PFSK-1 (cell line): ENCODE data around the gene HOOK2.

Source experiments
- FOXP2 ChIP-seq: optimal IDR thresholded peaks from 2 replicates; pipeline ENCODE3; 2011; ENCODE audit warnings: borderline replicate concordance, control low read depth, inconsistent platforms; ENCODE audit not compliant: insufficient read depth; ENCODE audit errors: extremely low read length, extremely low read depth
- POLR2AphosphoS5 ChIP-seq: IDR thresholded peaks from 2 replicates; pipeline ENCODE4 v1.6.1; 2012; ENCODE audit warnings: low read depth, mild to moderate bottlenecking, control low read depth, low read length, moderate library complexity
- REST ChIP-seq, 2 experiments: IDR thresholded peaks; 2 replicates each; pipeline versions ENCODE4 v1.6.1 to v1.8.0; 2011 to 2012; ENCODE audit warnings: low read depth in 2 of 2, low read length in 2 of 2, control low read depth in 1 of 2, inconsistent platforms in 1 of 2, mild to moderate bottlenecking in 1 of 2, moderate library complexity in 1 of 2; ENCODE audit not compliant: insufficient read depth in 1 of 2
- SIN3A ChIP-seq: IDR thresholded peaks from 2 replicates; pipeline ENCODE4 v1.6.1; 2012; ENCODE audit warnings: mild to moderate bottlenecking, low read length, moderate library complexity, borderline replicate concordance; ENCODE audit not compliant: insufficient read depth
- TAF1 ChIP-seq: IDR thresholded peaks from 2 replicates; pipeline ENCODE4 v1.6.1; 2012; ENCODE audit warnings: low read length, control low read depth, borderline replicate concordance; ENCODE audit not compliant: insufficient read depth

Gene HOOK2

GRCh38 chr19:12748489-12748888 is 26.9 kb downstream of the HOOK2 start:
- no peak for TF ChIP-seq SIN3A
- no peak for TF ChIP-seq FOXP2
- TF ChIP-seq REST (IDR thresholded peaks at IDR 0.05; ENCODE audit: insufficient read depth in 1 of 2, low read depth in 2 of 2, low read length in 2 of 2) = no peak
- no peak for TF ChIP-seq TAF1
- TF ChIP-seq POLR2AphosphoS5 = no peak; the same call in 1 of the 2 replicates

GRCh38 chr19:12745166-12745897 is 30.0 kb downstream of the HOOK2 start:
- TF ChIP-seq REST (IDR thresholded peaks at IDR 0.05; ENCODE audit: insufficient read depth in 1 of 2, low read depth in 2 of 2, low read length in 2 of 2) (no peak), FOXP2 (no peak), TAF1 (no peak), SIN3A (no peak), POLR2AphosphoS5 (no peak)

- TF ChIP-seq REST (IDR thresholded peaks at IDR 0.05; ENCODE audit: insufficient read depth in 1 of 2, low read depth in 2 of 2, low read length in 2 of 2) = no peak
These were observed 37.5 kb downstream of the HOOK2 start for GRCh38 chr19:12737835-12738351.

- TF ChIP-seq POLR2AphosphoS5 (peak; percentile 69; the same call in 1 of the 2 replicates), SIN3A (no peak; the same call in 1 of the 2 replicates), FOXP2 (no peak), REST (IDR thresholded peaks at IDR 0.05; ENCODE audit: insufficient read depth in 1 of 2, low read depth in 2 of 2, low read length in 2 of 2) (peak in 1 of 2 experiments; percentile 44; a peak in 1 of 4 replicates), TAF1 (peak; percentile 81; the same call in 1 of the 2 replicates)
These were observed 38.1 kb downstream of the HOOK2 start, which contains the start of gene GET3 for GRCh38 chr19:12736995-12737834. GET3 (plus strand) TSS chr19:12737497; CDS start chr19:12737506, 9 bp downstream.
